ENCODE results near the gene UGT2B11. TPM values are rescaled to one million over a fixed set of nuclear protein-coding genes. Genes with fewer than 3 reads are reported as not detected.
"Not testable (repeated sequence)": the region's sequence is repeated elsewhere in the genome, so short reads cannot be mapped to it uniquely, and the experiment has no call there.

The UGT2B11 gene
- total RNA-seq (ENCODE audit: low replicate concordance) = 0.56 and 1.2 TPM in 2 replicates
- long read RNA-seq, transcript UGT2B11-201 (6 exons, 2,088 nt) = major isoform, 7 of 10 reads
- long read RNA-seq, partial matches to known transcripts = 2 of 10 reads
- long read RNA-seq, other reads (novel, unspliced or antisense) = 1 of 10 reads

DNA sequence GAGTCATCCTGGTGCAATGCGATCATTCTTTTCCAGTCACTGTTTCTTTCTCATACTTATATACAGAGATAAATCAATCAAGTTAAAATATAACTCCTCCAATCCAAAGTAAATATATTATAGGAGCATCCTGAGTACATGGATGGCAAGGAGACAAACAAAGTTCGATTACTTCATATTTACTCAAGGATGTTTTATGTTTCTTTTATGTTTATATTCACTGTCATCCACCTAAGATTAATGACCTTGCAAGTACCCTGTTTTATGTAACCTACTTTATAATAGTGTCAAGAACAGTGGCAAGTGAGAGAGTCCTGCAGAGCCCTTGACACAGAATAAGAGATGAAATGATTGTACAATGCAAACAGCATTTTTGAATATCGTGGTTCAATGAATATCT is at the start of gene UGT2B11:
Gene UGT2B11, minus strand, starts transcription at position 33 of the 400 bp plus-strand sequence. Its CDS starts 26 bp downstream, at position 7.
- H3K9me3 Mint-ChIP-seq = no peaks in the 10 kb centered on the region
- TF ChIP-seq, protein P1, sequence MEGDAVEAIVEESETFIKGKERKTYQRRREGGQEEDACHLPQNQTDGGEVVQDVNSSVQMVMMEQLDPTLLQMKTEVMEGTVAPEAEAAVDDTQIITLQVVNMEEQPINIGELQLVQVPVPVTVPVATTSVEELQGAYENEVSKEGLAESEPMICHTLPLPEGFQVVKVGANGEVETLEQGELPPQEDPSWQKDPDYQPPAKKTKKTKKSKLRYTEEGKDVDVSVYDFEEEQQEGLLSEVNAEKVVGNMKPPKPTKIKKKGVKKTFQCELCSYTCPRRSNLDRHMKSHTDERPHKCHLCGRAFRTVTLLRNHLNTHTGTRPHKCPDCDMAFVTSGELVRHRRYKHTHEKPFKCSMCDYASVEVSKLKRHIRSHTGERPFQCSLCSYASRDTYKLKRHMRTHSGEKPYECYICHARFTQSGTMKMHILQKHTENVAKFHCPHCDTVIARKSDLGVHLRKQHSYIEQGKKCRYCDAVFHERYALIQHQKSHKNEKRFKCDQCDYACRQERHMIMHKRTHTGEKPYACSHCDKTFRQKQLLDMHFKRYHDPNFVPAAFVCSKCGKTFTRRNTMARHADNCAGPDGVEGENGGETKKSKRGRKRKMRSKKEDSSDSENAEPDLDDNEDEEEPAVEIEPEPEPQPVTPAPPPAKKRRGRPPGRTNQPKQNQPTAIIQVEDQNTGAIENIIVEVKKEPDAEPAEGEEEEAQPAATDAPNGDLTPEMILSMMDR (conservative IDR thresholded peaks at IDR 0.05) = no peak
- no peaks in the 10 kb centered on the region for H3K4me1 Mint-ChIP-seq (ENCODE audit: unreplicated experiment)
- no peaks in the 10 kb centered on the region for H3K36me3 Mint-ChIP-seq
- DNase-seq (ENCODE audit: extremely low spot score, unreplicated experiment) = no peak
- H3K27ac Mint-ChIP-seq = no peak within 1 kb of the TSS
- H3K27me3 Mint-ChIP-seq = no peaks in the 10 kb centered on the region
- no peak within 1 kb of the TSS for H3K4me3 Mint-ChIP-seq

DNA sequence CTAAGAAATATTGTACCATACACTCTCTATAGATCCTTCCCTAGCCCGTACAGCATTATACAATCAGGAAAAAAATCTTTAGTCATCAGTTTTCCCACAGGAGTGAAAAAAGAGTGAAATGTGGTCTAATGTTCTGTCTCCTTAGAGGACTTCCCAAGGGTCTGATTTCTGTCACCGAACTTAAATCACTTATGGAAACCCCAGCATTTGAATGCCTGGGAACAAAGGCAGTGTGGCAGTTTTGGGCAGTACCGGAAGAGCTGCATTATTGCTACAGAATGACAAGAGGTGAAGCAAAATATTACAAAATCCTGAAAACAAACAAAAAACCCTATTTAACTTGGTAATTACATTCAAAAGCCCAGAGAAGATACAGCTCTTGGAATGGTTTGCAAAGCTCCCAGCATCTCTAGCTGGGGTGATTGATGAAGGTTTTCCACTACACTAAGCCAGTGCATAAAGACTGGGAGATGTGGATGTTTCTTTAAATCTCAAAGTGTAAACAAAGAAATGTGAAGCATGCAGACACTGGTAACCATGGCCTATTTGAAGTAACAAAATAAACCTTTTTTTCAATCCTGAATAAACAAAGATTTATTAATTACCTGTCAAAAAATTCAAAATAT is 38.7 kb upstream of the UGT2B11 start:
- H3K27ac Mint-ChIP-seq; H3K4me3 Mint-ChIP-seq; H3K4me1 Mint-ChIP-seq (ENCODE audit: unreplicated experiment); H3K27me3 Mint-ChIP-seq; H3K9me3 Mint-ChIP-seq; H3K36me3 Mint-ChIP-seq; DNase-seq (ENCODE audit: extremely low spot score, unreplicated experiment): not testable (repeated sequence)

DNA sequence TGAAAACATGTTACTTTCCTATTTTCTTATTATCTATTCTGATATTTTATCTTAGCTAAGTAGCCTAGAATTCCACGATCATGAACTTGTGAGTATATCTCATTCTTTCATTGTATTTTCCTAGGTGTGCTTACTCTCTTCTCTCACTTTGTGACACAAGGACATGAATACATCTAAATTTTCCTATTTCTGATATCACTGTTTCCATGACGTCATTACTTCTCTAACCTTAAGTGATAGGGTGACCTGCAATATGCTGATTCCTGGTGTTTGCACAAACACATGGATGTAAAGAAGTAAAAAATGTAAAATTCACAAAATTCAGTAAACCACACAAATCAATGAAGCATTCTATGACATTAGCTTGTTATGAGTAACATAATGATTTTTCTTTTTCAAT is 36.3 kb upstream of the UGT2B11 start:
- DNase-seq (ENCODE audit: extremely low spot score, unreplicated experiment); H3K4me1 Mint-ChIP-seq (ENCODE audit: unreplicated experiment); H3K4me3 Mint-ChIP-seq; H3K27me3 Mint-ChIP-seq; H3K9me3 Mint-ChIP-seq; H3K36me3 Mint-ChIP-seq; H3K27ac Mint-ChIP-seq: not testable (repeated sequence)

DNA sequence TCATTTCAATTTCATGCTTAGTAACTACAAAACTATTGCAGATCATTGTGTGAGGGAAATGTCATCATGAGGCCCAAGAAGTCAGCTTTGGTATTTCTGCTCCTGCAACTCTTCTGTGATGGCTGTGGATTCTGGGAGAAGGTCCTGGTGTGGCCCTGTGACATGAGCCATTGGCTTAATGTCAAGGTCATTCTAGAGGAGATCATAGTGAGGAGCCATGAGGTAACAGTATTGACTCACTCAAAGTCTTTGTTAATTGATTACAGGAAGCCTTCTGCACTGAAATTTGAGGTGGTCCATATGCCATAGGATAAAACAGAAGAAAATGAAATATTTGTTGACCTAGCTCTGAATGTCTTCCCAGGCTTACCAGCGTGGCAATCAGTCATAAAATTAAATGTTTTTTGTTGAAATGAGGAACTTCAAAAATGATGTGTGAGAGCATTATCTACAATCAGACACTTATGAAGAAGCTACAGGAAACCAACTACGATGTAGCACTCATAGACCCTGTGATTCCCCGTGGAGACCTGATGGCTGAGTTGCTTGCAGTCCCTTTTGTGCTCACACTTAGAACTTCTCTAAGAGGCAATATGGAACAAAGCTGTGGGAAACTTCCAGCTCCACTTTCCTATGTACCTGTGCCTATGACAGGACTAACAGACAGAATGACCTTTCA is 28.2 kb upstream of the UGT2B11 start:
- H3K9me3 Mint-ChIP-seq, H3K27me3 Mint-ChIP-seq: not testable (repeated sequence)

DNA sequence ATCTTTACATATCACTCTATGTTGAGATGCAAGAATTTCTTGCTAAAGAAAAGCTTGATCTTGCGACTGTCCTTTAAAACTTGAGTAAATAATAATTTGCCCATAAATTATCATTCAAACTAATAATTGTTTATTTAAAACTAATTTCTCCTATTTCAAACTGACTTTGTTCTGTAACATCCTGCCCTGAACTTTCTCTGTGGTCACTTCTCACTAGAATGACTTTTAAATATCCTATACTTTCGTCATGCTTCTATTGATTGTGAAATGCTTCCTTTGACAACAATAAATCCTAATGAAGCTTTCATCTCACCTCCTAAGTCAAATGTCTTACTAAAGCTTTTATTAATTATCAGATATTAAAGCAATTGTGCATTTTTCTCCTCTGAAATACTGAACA is 27.2 kb upstream of the UGT2B11 start:
- not testable (repeated sequence) for H3K9me3 Mint-ChIP-seq; H3K36me3 Mint-ChIP-seq; DNase-seq (ENCODE audit: extremely low spot score, unreplicated experiment); H3K27me3 Mint-ChIP-seq; H3K27ac Mint-ChIP-seq; H3K4me3 Mint-ChIP-seq; H3K4me1 Mint-ChIP-seq (ENCODE audit: unreplicated experiment)

More for the DNA sequence above, 28.2 kb upstream of the UGT2B11 start:
- H3K4me1 Mint-ChIP-seq (ENCODE audit: unreplicated experiment); H3K36me3 Mint-ChIP-seq; H3K4me3 Mint-ChIP-seq; H3K27ac Mint-ChIP-seq; DNase-seq (ENCODE audit: extremely low spot score, unreplicated experiment): not testable (repeated sequence)

DNA sequence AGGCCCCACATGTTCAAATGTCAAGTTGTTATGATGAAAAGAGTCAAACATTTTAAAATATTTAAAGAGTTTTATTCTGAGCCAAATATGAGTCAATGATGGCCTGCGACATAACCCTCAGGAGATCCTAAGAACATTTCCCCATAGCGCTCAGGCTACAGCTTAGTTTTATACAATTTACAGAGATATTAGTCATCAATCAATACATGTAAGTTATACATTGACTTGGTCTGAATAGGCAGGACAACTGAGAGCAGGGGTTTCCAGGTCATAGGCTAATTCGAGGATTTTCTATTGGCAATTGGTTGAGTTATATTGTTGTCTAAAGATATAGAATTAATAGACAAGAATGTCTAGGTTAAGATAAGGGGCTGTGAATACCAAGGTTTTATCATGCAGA is 26.2 kb upstream of the UGT2B11 start:
- not testable (repeated sequence) for H3K27me3 Mint-ChIP-seq; H3K36me3 Mint-ChIP-seq; DNase-seq (ENCODE audit: extremely low spot score, unreplicated experiment); H3K4me1 Mint-ChIP-seq (ENCODE audit: unreplicated experiment); H3K9me3 Mint-ChIP-seq; H3K4me3 Mint-ChIP-seq
- H3K27ac Mint-ChIP-seq = peak overlapping the region; percentile 11

DNA sequence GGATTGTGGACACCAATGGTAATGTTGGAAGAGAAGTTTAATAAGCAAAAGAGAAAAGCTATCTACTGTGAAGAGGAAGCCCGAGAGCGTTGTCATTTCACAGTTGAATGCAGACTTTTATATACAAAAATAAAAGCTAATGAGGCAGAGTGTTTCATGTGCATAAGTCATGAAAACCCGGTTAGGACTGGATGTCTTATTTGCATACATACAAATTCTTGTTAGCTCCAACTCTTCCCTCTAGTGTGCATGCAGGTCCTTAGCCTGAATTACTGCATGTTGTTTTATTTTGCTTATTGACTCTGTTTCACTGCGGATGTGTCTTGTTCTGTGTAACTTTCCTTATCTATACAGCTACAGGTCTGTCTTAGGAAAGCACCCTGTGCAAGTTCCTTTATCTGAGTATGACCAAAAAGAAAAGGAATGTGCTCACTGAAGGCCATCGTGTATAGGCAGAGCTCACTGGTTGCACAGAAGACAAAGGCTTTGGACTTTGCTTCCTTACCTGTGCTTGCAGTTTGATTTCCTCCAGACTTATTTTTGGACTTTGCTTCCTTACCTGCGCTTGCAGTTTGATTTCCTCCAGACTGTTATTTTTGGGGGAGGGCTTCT is 25.1 kb upstream of the UGT2B11 start:
- TF ChIP-seq, protein P1 (conservative IDR thresholded peaks at IDR 0.05) = no peak
- H3K27ac Mint-ChIP-seq = no peak overlapping the region
- H3K27me3 Mint-ChIP-seq = no peaks in the 10 kb centered on the region
- DNase-seq (ENCODE audit: extremely low spot score, unreplicated experiment) = no peak
- no peak overlapping the region for H3K4me3 Mint-ChIP-seq
- no peaks in the 10 kb centered on the region for H3K9me3 Mint-ChIP-seq
- H3K4me1 Mint-ChIP-seq (ENCODE audit: unreplicated experiment) = no peaks in the 10 kb centered on the region
- no peaks in the 10 kb centered on the region for H3K36me3 Mint-ChIP-seq

DNA sequence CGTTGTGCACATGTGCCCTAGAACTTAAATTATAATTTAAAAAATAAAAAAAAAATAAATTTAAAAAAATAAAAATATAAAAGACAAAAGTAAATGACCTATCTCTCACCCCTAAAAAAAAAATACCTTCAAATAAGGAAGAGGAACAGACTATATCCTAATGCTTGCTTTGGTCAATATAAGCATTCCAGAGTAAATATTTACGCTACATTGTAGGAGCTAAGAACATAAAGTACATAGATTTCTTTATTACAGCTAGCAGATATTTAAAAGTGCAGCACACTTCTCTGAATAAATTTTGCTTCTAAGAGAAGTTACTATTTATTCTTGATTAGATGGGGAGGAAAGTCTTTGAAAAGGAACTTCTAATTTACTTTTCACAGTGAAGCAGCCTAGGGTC is 24.5 kb upstream of the UGT2B11 start:
- Mint-ChIP-seq H3K36me3 (no peaks in the 10 kb centered on the region), H3K27me3 (no peaks in the 10 kb centered on the region), H3K4me3 (no peak overlapping the region), H3K9me3 (no peaks in the 10 kb centered on the region), H3K27ac (no peak overlapping the region), H3K4me1 (ENCODE audit: unreplicated experiment) (no peaks in the 10 kb centered on the region)
- DNase-seq (ENCODE audit: extremely low spot score, unreplicated experiment) = no peak
- TF ChIP-seq, protein P1 (conservative IDR thresholded peaks at IDR 0.05) = no peak

Data from type B pancreatic cell (in vitro differentiated cells).